ENCODE results near the gene ADAMTS19. TPM values are rescaled to one million over a fixed set of nuclear protein-coding genes. Genes with fewer than 3 reads are reported as not detected.

ADAMTS19 gene
- total and polyA plus RNA-seq, 8 donors: 0.12 to 1.7 (median 0.35) TPM

DNA sequence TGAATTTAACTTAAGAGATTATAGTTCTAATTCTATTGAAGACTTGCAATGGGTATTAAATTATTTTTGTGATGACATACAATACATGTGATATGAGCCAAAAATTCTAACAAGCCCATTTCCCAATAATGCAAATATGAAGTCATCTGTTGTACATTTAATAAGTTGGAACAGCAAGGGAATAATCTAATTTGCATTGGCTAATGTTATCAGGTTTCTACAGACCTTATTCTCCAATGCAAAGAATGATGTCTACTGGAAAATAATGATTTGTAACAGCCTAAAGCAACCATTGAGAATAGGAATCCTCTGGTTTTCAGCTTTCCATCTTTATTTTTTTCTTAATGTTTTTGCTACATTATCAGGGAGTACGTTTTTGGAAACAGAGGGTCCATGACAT lies 198.7 kb downstream of the ADAMTS19 start:
- TF ChIP-seq, protein P1, sequence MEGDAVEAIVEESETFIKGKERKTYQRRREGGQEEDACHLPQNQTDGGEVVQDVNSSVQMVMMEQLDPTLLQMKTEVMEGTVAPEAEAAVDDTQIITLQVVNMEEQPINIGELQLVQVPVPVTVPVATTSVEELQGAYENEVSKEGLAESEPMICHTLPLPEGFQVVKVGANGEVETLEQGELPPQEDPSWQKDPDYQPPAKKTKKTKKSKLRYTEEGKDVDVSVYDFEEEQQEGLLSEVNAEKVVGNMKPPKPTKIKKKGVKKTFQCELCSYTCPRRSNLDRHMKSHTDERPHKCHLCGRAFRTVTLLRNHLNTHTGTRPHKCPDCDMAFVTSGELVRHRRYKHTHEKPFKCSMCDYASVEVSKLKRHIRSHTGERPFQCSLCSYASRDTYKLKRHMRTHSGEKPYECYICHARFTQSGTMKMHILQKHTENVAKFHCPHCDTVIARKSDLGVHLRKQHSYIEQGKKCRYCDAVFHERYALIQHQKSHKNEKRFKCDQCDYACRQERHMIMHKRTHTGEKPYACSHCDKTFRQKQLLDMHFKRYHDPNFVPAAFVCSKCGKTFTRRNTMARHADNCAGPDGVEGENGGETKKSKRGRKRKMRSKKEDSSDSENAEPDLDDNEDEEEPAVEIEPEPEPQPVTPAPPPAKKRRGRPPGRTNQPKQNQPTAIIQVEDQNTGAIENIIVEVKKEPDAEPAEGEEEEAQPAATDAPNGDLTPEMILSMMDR (IDR thresholded peaks at IDR 0.05): no peak
- Histone ChIP-seq H3K4me3 (no peak overlapping the region), H3K27ac (no peak overlapping the region), H3K4me1 (no peaks in the 10 kb centered on the region), H3K36me3 (no peaks in the 10 kb centered on the region), H3K27me3 (no peaks in the 10 kb centered on the region), H3K9me3 (no peaks in the 10 kb centered on the region)
- intact Hi-C loops (cut with DNase I): no loop called here
- no peak for DNase-seq
- no peak for ATAC-seq

DNA sequence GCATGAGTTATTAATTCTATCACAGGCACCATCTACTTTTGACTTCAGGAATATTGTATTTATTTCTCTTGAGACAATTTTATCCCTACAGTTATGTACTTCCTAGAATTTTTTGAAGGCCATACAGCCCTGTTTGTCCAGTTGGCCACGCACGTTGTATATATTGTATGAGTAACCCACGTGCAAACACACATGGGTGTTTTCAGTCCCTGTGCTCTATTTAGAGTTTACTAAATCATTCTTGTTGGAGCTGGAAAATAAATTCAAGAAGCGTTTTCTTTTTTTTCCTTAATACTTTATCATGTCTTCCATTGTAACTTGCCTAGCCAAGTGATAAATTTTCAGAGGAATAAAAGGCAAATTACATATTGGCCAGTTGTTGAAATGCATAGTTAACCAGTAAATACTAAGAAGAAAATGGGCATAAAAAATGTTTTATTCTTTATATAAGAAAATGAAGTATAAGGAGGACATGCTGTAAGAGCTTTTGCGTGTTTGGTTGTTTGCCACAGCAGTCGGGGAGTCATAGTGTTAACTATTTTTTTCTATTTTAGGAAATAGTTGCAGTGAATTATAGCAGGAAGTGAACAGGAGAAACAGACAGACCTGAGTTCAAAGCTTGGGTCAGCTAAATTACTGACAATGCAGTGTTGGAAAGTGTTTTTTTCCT lies 201.4 kb downstream of the ADAMTS19 start:
- Histone ChIP-seq H3K9me3 (no peaks in the 10 kb centered on the region), H3K4me3 (no peak overlapping the region), H3K36me3 (no peaks in the 10 kb centered on the region), H3K4me1 (no peaks in the 10 kb centered on the region), H3K27ac (no peak overlapping the region), H3K27me3 (no peaks in the 10 kb centered on the region)
- TF ChIP-seq, protein P1 (IDR thresholded peaks at IDR 0.05): no peak
- ATAC-seq (no peak), DNase-seq (no peak)
- intact Hi-C loops (cut with DNase I): no loop called here

DNA sequence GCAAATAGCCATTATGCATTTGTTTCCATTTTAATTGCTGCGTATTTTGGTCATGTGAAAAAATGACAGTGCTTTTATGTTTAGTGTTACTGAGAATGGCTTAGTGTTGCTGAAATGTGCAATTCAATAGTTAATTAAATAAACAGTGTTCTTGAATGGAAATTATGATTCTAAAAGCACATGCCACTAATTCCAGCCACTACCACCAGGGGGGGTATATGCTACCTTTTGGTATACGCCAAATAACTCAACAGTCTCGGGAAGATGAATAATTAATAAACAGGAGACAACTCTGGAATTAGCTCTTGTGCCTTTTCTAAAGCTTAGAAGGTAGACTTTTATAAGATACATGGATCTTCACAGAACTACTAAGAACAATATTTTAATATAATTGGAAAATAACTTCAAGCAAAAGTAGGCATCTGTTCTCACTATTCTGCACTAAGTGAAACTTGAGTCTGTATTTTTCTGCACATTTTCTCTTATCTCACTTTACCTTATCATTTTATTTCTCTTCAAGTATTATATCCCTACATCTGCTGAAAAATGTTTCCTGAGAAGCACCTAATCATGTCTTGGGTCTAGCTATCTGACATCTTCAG lies 204.3 kb downstream of the ADAMTS19 start:
- DNase-seq (peak in 1 of 4 donors; percentile 40), ATAC-seq (peak; percentile 58)
- TF ChIP-seq, protein P1 (IDR thresholded peaks at IDR 0.05): peak; percentile 43 to 75
- Histone ChIP-seq H3K36me3 (no peaks in the 10 kb centered on the region), H3K4me3 (no peak overlapping the region), H3K27me3 (no peaks in the 10 kb centered on the region), H3K27ac (no peak overlapping the region), H3K4me1 (no peaks in the 10 kb centered on the region), H3K9me3 (peaks cover 0 to 18% of the 10 kb centered on the region in 2 donors)
- intact Hi-C loops (cut with DNase I): no loop called here

DNA sequence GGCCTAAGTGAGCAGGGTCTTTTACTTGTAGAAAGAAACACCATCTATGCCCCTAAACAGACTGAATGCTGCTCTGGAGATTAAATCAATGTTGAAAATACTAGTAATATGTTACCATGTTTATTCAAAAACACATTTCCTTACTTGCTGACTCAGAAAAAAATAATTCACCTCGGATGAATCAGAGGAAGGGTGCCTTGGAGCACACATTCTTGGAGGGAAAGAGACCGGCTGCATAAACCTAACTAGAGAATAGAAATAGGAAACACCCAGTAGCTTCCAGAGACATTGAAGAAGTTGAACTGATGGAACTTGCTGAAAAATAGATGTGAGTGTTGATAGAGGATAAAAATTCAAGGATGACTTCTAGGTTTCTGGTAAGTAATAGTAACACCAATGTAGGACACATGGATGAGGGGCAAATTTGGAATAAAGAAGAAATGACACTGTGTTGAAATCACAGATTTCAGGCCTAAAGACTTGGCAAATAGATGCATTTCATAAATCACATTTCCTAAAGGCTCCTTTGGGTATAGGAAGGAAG lies 210.9 kb downstream of the ADAMTS19 start:
- DNase-seq (no peak), ATAC-seq (no peak)
- Histone ChIP-seq H3K27ac (no peak overlapping the region), H3K9me3 (peaks cover 0 to 23% of the 10 kb centered on the region in 2 donors), H3K4me3 (no peak overlapping the region), H3K27me3 (no peaks in the 10 kb centered on the region), H3K4me1 (no peaks in the 10 kb centered on the region), H3K36me3 (no peaks in the 10 kb centered on the region)
- intact Hi-C loops (cut with DNase I): no loop called here
- TF ChIP-seq, protein P1 (IDR thresholded peaks at IDR 0.05): no peak

DNA sequence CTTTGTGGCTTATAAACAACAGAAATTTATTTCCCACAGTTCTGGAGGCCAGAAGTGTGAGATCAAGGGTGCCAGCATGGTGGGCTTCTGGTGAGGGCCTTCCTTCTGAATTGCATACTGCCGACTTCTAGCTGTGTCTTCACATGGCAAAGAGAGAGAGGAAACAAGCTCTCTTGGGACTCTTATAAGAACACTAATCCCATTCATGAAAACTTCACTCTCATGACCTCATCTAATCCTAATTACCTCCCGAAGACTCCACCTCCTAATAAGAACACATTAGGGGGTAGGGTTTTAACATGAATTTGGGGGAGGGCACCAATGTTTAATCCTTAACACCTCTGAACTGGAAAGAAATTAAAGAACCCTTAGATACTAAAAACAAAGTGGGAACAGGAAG lies 211.9 kb downstream of the ADAMTS19 start:
- Histone ChIP-seq H3K4me3 (no peak overlapping the region), H3K9me3 (peaks cover 0 to 24% of the 10 kb centered on the region in 2 donors), H3K4me1 (no peaks in the 10 kb centered on the region), H3K27me3 (no peaks in the 10 kb centered on the region), H3K27ac (no peak overlapping the region), H3K36me3 (no peaks in the 10 kb centered on the region)
- DNase-seq (no peak), ATAC-seq (no peak)
- TF ChIP-seq, protein P1 (IDR thresholded peaks at IDR 0.05): no peak
- intact Hi-C loops (cut with DNase I): no loop called here
